Muscle layer of colon (tissue), 2 donors: Measurements from ENCODE around the gene CCDC24.

Experiments used
- H3K27ac ChIP-seq: one replicate; pipeline ENCODE4 v1.7.0; 2013; ENCODE audit warnings: low read depth, mild to moderate bottlenecking, low read length, moderate library complexity
- H3K27me3 ChIP-seq, 2 donors: one replicate each; pipeline ENCODE4 v1.7.0; 2013; ENCODE audit warnings: low read length in 2 of 2, mild to moderate bottlenecking in 2 of 2; ENCODE audit not compliant: insufficient read depth in 2 of 2, control insufficient read depth in 1 of 2
- H3K36me3 ChIP-seq: one replicate; pipeline ENCODE4 v1.7.0; 2013; ENCODE audit warnings: mild to moderate bottlenecking, low read length; ENCODE audit not compliant: insufficient read depth
- H3K4me1 ChIP-seq: one replicate; pipeline ENCODE4 v1.7.0; 2013; ENCODE audit warnings: mild to moderate bottlenecking, low read length; ENCODE audit not compliant: insufficient read depth
- H3K4me3 ChIP-seq, 2 donors: one replicate each; pipeline ENCODE4 v1.7.0; 2013; ENCODE audit warnings: low read length in 2 of 2, low read depth in 1 of 2, mild to moderate bottlenecking in 1 of 2, moderate library complexity in 1 of 2
- H3K9ac ChIP-seq: one replicate; pipeline ENCODE4 v1.7.0; 2013; ENCODE audit warnings: low read length
- H3K9me3 ChIP-seq: one replicate; pipeline ENCODE4 v1.7.0; 2013; ENCODE audit warnings: mild to moderate bottlenecking, low read length
- donor health status: abdominal sarcoma.
- donor health status: Adenocarcinoma of cecum.

CCDC24 gene

DNA sequence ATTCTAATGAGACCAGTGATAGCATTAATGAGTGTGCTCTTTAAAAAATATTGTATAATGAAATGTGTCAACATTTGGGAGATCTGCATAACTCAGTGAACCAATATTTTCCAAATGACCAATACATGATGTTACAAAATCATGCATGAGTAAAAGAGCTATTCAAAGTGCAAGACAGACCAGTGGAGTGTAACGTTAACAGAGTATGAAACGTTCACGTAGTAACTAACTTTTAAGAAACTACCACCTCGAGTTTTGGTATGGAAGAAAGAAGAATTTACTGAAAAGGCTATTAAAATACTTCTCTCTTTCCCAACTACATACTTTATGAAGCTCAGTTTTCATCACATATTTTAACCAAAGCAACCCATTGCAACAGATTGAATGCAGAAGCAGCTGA is 49.4 kb downstream of the CCDC24 start:
- H3K36me3 ChIP-seq, result no peaks in the 10 kb centered on the region
- H3K27me3 ChIP-seq, result no peaks in the 10 kb centered on the region
- H3K9ac ChIP-seq, result no peak overlapping the region
- H3K4me1 ChIP-seq, result peaks cover 13% of the 10 kb centered on the region
- H3K27ac ChIP-seq, result no peak overlapping the region
- no peaks in the 10 kb centered on the region for H3K9me3 ChIP-seq
- no peak overlapping the region for H3K4me3 ChIP-seq

DNA sequence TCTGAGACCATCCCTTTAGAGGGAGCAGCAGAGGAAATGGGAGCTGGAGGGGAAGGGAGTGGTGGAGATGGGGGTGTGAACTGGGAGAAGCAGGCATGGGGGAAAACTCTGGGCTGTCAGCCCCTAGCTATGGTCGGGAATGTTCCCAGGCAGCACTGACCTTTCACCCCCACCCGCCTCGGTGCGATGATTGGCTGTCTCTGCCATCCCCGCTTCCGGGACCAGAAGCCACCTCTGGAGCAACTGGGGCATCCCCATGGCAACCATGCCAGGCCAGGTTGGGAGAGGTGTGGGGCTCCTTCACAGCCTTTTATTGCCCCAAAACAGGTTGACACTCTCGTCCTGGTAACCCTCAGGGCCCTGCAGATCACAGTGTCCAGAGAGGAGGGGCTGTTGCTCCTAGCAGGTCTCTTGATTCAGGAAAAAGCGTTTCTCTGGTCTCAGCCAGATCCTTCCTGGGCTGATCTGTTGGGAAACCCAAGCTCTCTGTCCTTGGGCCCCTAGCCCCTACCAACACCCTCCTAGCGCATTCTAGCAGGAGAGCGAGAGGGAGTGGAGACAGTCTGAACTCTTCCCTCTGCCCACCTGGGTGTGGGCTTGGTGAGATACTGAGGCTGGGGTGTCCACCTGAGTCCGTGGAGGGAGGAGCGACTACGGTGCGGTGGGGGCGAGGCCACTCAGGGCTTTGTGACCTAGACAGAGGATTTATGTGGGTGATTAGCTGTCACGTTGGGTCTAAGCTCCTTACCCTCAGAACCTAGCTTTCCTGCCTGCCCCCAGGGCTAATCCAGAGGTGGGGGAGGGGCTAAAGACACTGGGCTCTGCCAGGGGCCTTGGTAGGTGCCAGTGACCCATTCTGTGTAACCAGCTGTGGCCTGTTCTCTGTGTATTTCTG is 52.0 kb downstream of the CCDC24 start:
- peaks cover 9% of the 10 kb centered on the region for H3K4me1 ChIP-seq
- H3K36me3 ChIP-seq, result no peaks in the 10 kb centered on the region
- H3K27me3 ChIP-seq, result no peaks in the 10 kb centered on the region
- no peaks in the 10 kb centered on the region for H3K9me3 ChIP-seq
- no peak overlapping the region for H3K4me3 ChIP-seq
- no peak overlapping the region for H3K27ac ChIP-seq
- no peak overlapping the region for H3K9ac ChIP-seq

DNA sequence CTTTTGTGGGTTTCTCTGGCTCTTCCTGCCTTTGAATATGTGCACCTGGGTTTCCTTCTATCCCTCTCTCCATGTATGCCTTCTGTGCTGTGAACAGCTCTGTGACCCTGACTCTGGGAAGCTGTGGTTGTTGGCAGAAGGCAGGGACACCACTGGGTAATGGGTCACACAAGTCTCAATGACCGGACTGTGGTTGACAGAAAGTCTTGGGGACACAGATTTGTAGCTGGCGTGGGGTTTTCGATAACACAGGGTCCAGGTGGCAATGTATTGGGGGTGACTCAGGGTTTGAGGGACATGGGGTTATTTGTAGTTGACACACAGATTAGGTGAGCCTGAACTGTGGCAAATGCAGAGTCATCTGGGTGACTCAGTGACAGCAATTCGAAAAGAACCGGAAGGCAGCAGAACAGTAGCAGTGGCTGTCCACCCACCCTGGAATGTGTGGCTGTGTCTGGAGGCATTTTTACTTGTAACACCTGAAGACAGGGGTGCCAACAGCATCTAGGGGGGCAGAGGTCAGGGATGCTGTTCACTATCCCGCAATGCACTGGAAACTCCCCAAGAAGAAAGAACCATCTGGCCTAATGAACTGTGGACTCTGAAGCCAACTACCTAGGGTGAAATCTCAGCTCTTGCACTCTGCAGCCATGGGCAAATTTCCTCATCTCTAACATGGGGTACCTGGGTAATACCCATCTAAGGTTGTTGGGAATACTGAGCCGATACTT is 52.8 kb downstream of the CCDC24 start:
- peaks cover 9% of the 10 kb centered on the region for H3K4me1 ChIP-seq
- H3K27ac ChIP-seq, result no peak overlapping the region
- no peaks in the 10 kb centered on the region for H3K36me3 ChIP-seq
- no peak overlapping the region for H3K4me3 ChIP-seq
- H3K9me3 ChIP-seq, result no peaks in the 10 kb centered on the region
- no peaks in the 10 kb centered on the region for H3K27me3 ChIP-seq
- no peak overlapping the region for H3K9ac ChIP-seq

DNA sequence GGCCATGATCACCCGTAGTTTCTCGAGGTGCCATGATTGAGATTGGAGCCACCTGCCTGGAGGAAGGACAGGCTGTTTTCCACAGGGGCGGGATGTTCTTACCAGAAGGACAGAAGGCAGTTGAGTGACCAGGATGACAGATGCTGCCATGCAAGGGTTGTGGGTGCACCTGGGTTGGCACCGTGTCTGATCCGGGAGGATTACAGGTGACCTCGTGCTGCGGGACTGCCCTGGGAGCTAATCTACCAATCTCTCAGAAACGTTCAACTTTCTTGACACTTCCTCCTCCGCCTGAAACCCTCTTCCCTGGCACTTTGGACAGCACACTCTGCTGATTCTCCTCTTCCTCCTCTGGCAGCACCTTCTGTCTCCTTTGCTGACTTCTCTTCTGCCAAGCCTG is 53.7 kb downstream of the CCDC24 start:
- no peak overlapping the region for H3K4me3 ChIP-seq
- H3K9ac ChIP-seq, result no peak overlapping the region
- H3K4me1 ChIP-seq, result peaks cover 9% of the 10 kb centered on the region
- H3K36me3 ChIP-seq, result no peaks in the 10 kb centered on the region
- H3K9me3 ChIP-seq, result no peaks in the 10 kb centered on the region
- H3K27me3 ChIP-seq, result no peaks in the 10 kb centered on the region
- H3K27ac ChIP-seq, result no peak overlapping the region
